H1 (cell line): ENCODE data around the gene AGR2. TPM values are rescaled to one million over a fixed set of nuclear protein-coding genes. Genes with fewer than 3 reads are reported as not detected.

Source experiments
- CTCF ChIA-PET: fragments of 300-600 bp; sonication (Branson Sonifier 250); formaldehyde crosslinking; loops from one replicate; lab custom pipeline; 2021; ENCODE audit not compliant: partially characterized antibody; lab: Charles Lee
- POLR2A ChIA-PET: fragments of 300-600 bp; sonication (Branson Sonifier 250); formaldehyde crosslinking; loops from one replicate; lab custom pipeline; 2021; ENCODE audit warnings: inconsistent platforms; ENCODE audit not compliant: partially characterized antibody; lab: Charles Lee
- DNase-seq, 2 experiments: peaks; one replicate each; pipeline versions ENCODE4 v3.0.0 to v3.0.0-alpha.2; 2010 to 2022; ENCODE audit warnings: low spot score in 2 of 2, low read depth in 1 of 2, mixed read lengths in 1 of 2
- FAIRE-seq: peaks from 2 replicates; lab custom pipeline; 2011; peaks lifted over from hg19 to GRCh38; lab: Jason Lieb, UNC
- H2AFZ ChIP-seq: 2 replicates; pipeline ENCODE4 v1.8.1; 2012; ENCODE audit warnings: low read length, inconsistent platforms
- H2AK5ac ChIP-seq: 2 replicates; pipeline ENCODE4 v1.6.1; 2013; ENCODE audit warnings: low read depth, low read length
- H2BK120ac ChIP-seq: replicated peaks from 2 replicates; pipeline ENCODE3; 2013; ENCODE audit warnings: low read depth, low read length, inconsistent platforms
- H2BK12ac ChIP-seq: 2 replicates; pipeline ENCODE4 v1.6.1; 2013; ENCODE audit warnings: low read depth, low read length
- H2BK15ac ChIP-seq: 2 replicates; pipeline ENCODE4 v1.6.1; 2013; ENCODE audit warnings: low read length
- H2BK20ac ChIP-seq: 2 replicates; pipeline ENCODE4 v1.6.1; 2013; ENCODE audit warnings: low read length
- H2BK5ac ChIP-seq: 2 replicates; pipeline ENCODE4 v1.6.1; 2013; ENCODE audit warnings: low read depth, low read length
- H3K14ac ChIP-seq: 2 replicates; pipeline ENCODE4 v1.6.1; 2013; ENCODE audit warnings: inconsistent platforms; ENCODE audit not compliant: insufficient read length
- H3K18ac ChIP-seq: 2 replicates; pipeline ENCODE4 v1.6.1; 2013; ENCODE audit warnings: low read length; ENCODE audit errors: extremely low read depth
- H3K23ac ChIP-seq: 2 replicates; pipeline ENCODE4 v1.6.1; 2013; ENCODE audit warnings: inconsistent platforms; ENCODE audit not compliant: insufficient read length
- H3K23me2 ChIP-seq: 2 replicates; pipeline ENCODE4 v1.6.1; 2013; ENCODE audit warnings: low read depth, low read length
- H3K27ac ChIP-seq: 2 replicates; pipeline ENCODE4 v1.6.1; 2011; ENCODE audit warnings: low read depth, low read length, inconsistent platforms
- H3K27me3 ChIP-seq, 4 experiments: replicated peaks in 1 of 4; 1 replicate in 1 of 4; 2 replicates in 3 of 4; pipeline versions ENCODE4 v1.6.1 to v1.8.1; 2011 to 2013; ENCODE audit warnings: low read length in 3 of 4, mild to moderate bottlenecking in 3 of 4, inconsistent platforms in 2 of 4, mixed read lengths in 2 of 4, moderate library complexity in 1 of 4; ENCODE audit not compliant: control insufficient read depth in 3 of 4, insufficient read depth in 3 of 4; ENCODE audit errors: extremely low read depth in 1 of 4
- H3K36me3 ChIP-seq, 4 experiments: 2 replicates each; pipeline versions ENCODE4 v1.6.1 to v1.8.1; 2011 to 2013; ENCODE audit warnings: mild to moderate bottlenecking in 4 of 4, low read length in 3 of 4, moderate library complexity in 2 of 4, control low read depth in 1 of 4, inconsistent platforms in 1 of 4; ENCODE audit not compliant: insufficient read depth in 4 of 4, control insufficient read depth in 2 of 4
- H3K4ac ChIP-seq: replicated peaks from 2 replicates; pipeline ENCODE3; 2013; ENCODE audit warnings: low read length, low read depth, mixed read lengths, inconsistent platforms; ENCODE audit not compliant: insufficient read length
- H3K4me1 ChIP-seq, 4 experiments: replicated peaks in 1 of 4; 1 replicate in 1 of 4; 2 replicates in 3 of 4; pipeline versions ENCODE4 v1.6.1 to v1.8.1; 2011 to 2013; ENCODE audit warnings: low read length in 3 of 4, inconsistent platforms in 2 of 4, mixed read lengths in 1 of 4; ENCODE audit not compliant: insufficient read depth in 4 of 4, control insufficient read depth in 3 of 4
- H3K4me2 ChIP-seq, 2 experiments: 2 replicates each; pipeline versions ENCODE4 v1.6.1 to v1.8.1; 2011 to 2013; ENCODE audit warnings: low read depth in 2 of 2, low read length in 2 of 2, control low read depth in 1 of 2, inconsistent platforms in 1 of 2, mild to moderate bottlenecking in 1 of 2; ENCODE audit not compliant: insufficient read depth in 1 of 2
- H3K4me3 ChIP-seq, 4 experiments: fragments of 200-600, 300-600 bp in 1 of 4; sonication (generic), shearing (Covaris generic), sonication (Bioruptor Twin) in 1 of 4; 2 replicates each; pipeline versions ENCODE4 v1.5.1 to v1.8.1; 2011 to 2016; ENCODE audit warnings: low read length in 4 of 4, low read depth in 3 of 4, control low read depth in 2 of 4, inconsistent platforms in 2 of 4, mild to moderate bottlenecking in 2 of 4, mixed read lengths in 1 of 4, moderate library complexity in 1 of 4; ENCODE audit not compliant: insufficient read depth in 2 of 4; ENCODE audit errors: extremely low read depth in 1 of 4
- H3K56ac ChIP-seq: replicated peaks from 2 replicates; pipeline ENCODE3; 2013; ENCODE audit warnings: low read depth, mild to moderate bottlenecking, mixed read lengths, low read length, inconsistent platforms; ENCODE audit not compliant: insufficient read length
- H3K79me1 ChIP-seq: 2 replicates; pipeline ENCODE4 v1.6.1; 2013; ENCODE audit warnings: low read depth, low read length, control low read depth
- H3K79me2 ChIP-seq, 2 experiments: 2 replicates each; pipeline versions ENCODE4 v1.6.1 to v1.8.1; 2012 to 2013; ENCODE audit warnings: low read length in 2 of 2, mild to moderate bottlenecking in 2 of 2, inconsistent platforms in 1 of 2; ENCODE audit not compliant: insufficient read depth in 2 of 2, control insufficient read depth in 1 of 2
- H3K9ac ChIP-seq, 4 experiments: replicated peaks in 1 of 4; 1 replicate in 1 of 4; 2 replicates in 3 of 4; pipeline versions ENCODE4 v1.6.1 to v1.8.1; 2011 to 2013; ENCODE audit warnings: low read depth in 3 of 4, low read length in 3 of 4, control low read depth in 2 of 4, mild to moderate bottlenecking in 2 of 4, moderate library complexity in 2 of 4, inconsistent platforms in 1 of 4; ENCODE audit errors: extremely low read depth in 1 of 4
- H3K9me3 ChIP-seq, 2 experiments: 2 replicates each; pipeline versions ENCODE4 v1.6.1 to v1.8.1; 2012 to 2013; ENCODE audit warnings: mild to moderate bottlenecking in 2 of 2, moderate library complexity in 2 of 2, control low read depth in 1 of 2, inconsistent platforms in 1 of 2, low read depth in 1 of 2, low read length in 1 of 2, mixed read lengths in 1 of 2; ENCODE audit not compliant: insufficient read depth in 2 of 2
- H4K20me1 ChIP-seq, 2 experiments: replicated peaks in 1 of 2; 2 replicates each; pipeline versions ENCODE3 to v1.8.1; 2011 to 2013; ENCODE audit warnings: inconsistent platforms in 2 of 2, low read length in 2 of 2, mild to moderate bottlenecking in 1 of 2; ENCODE audit not compliant: insufficient read depth in 2 of 2, control insufficient read depth in 1 of 2
- H4K5ac ChIP-seq: 2 replicates; pipeline ENCODE4 v1.6.1; 2013; ENCODE audit warnings: low read length, low read depth, mixed read lengths, inconsistent platforms; ENCODE audit not compliant: insufficient read length
- H4K8ac ChIP-seq: 2 replicates; pipeline ENCODE4 v1.8.0; 2013; ENCODE audit warnings: mild to moderate bottlenecking, moderate library complexity, low read length, inconsistent platforms; ENCODE audit not compliant: insufficient read depth; ENCODE audit errors: extremely low read depth
- H4K91ac ChIP-seq: replicated peaks from 2 replicates; pipeline ENCODE3; 2013; ENCODE audit warnings: low read length, mixed read lengths, inconsistent platforms; ENCODE audit not compliant: insufficient read length
- BRCA1 ChIP-seq: IDR thresholded peaks from 2 replicates; pipeline ENCODE4 v1.6.1; 2012; ENCODE audit warnings: low read depth, low read length, improper control_type of control experiment
- CBX8 ChIP-seq: fragments of 300-800, 300-1000 bp; sonication (generic); IDR thresholded peaks from 2 replicates; pipeline ENCODE4 v1.7.1; 2016; ENCODE audit warnings: low read depth, low read length, borderline replicate concordance
- CTBP2 ChIP-seq: IDR thresholded peaks from 2 replicates; pipeline ENCODE4 v1.7.0; 2011; ENCODE audit warnings: borderline replicate concordance, mild to moderate bottlenecking, moderate library complexity, mixed read lengths, low read length; ENCODE audit not compliant: insufficient read depth, insufficient read length
- CTCF ChIP-seq, 3 experiments: IDR thresholded peaks; 1 replicate in 2 of 3; 2 replicates in 1 of 3; pipeline versions ENCODE4 v1.5.1 to v1.6.1; 2011; ENCODE audit warnings: low read length in 3 of 3, mild to moderate bottlenecking in 3 of 3, inconsistent platforms in 2 of 3, low read depth in 1 of 3, moderate library complexity in 1 of 3; ENCODE audit not compliant: insufficient read depth in 1 of 3; ENCODE audit errors: control extremely low read depth in 1 of 3
- GTF2F1 ChIP-seq: IDR thresholded peaks from 2 replicates; pipeline ENCODE4 v1.6.1; 2012; ENCODE audit warnings: low read depth, low read length, improper control_type of control experiment, borderline replicate concordance
- SP4 ChIP-seq: IDR thresholded peaks from 2 replicates; pipeline ENCODE4 v1.6.1; 2012; ENCODE audit warnings: low read length, inconsistent platforms
- TAF1 ChIP-seq: IDR thresholded peaks from 2 replicates; pipeline ENCODE4 v1.6.1; 2011; ENCODE audit warnings: mild to moderate bottlenecking, low read depth, low read length
- TEAD4 ChIP-seq: IDR thresholded peaks from 2 replicates; pipeline ENCODE4 v1.6.1; 2012; ENCODE audit warnings: low read depth, low read length, inconsistent platforms, mixed read lengths
- USF2 ChIP-seq: IDR thresholded peaks from 2 replicates; pipeline ENCODE4 v1.6.1; 2011; ENCODE audit warnings: low read length, improper control_type of control experiment
- WGBS, 2 experiments: shearing (Covaris generic) in 1 of 2; methylation state at CpG; one replicate each; pipeline versions ENCODE4 v1.1.6 to v1.1.7; 2013 to 2015; ENCODE audit warnings: low lambda C conversion rate in 2 of 2, mixed read lengths in 2 of 2, inconsistent platforms in 1 of 2, low coverage in 1 of 2, missing lambda C conversion rate in 1 of 2; ENCODE audit not compliant: insufficient replicate concordance in 2 of 2, insufficient coverage in 1 of 2, insufficient read length in 1 of 2; ENCODE audit errors: extremely low coverage in 1 of 2, missing lambda C conversion rate in 1 of 2; 5-methylcytosine and 5-hydroxymethylcytosine counted together
- polyA plus RNA-seq, 7 experiments: library from polyadenylated mRNA; depleted of rRNA in 3 of 7; stranded (reverse) in 5 of 7; unstranded in 2 of 7; fragments of >200 nt in 5 of 7; fragments of 200-250 nt in 2 of 7; gene quantifications; 1 replicate in 5 of 7; 2 replicates in 1 of 7; 4 replicates in 1 of 7; pipeline versions ENCODE4 v1.2.1 to v1.2.3, GENCODE V29; 2011 to 2013; ENCODE audit warnings: missing spikeins in 2 of 7, mixed read lengths in 2 of 7
- total RNA-seq: library from RNA; stranded (reverse); fragmentation: NEBNext Ultra II Directional; extraction: Animal tissue kit (Norgen Biotek cat#: 25700); gene quantifications from 2 replicates; pipeline ENCODE4 v1.2.1, GENCODE V29; 2021

Gene AGR2
- total and polyA plus RNA-seq, 2 of the 8 experiments (the other 6 are each of a cell fraction or from before 2014, with no cell fraction given) = not detected

- no peak overlapping the region for H3K9ac ChIP-seq
- H3K27me3 ChIP-seq = no peaks in the 10 kb centered on the region
- H2AK5ac ChIP-seq = no peak overlapping the region
- H2BK20ac ChIP-seq = no peak overlapping the region
- no peak overlapping the region for H4K91ac ChIP-seq
- no peak overlapping the region for H2BK12ac ChIP-seq
- H2BK15ac ChIP-seq = no peak overlapping the region
- no peak overlapping the region for H3K27ac ChIP-seq
- ChIA-PET CTCF (interaction anchor here (0.5 to 1.4 kb wide), 4 partner anchors 17 to 81 kb away, joined by 3 to 4 read pairs (median 3); partner anchors contain the start of gene AGR2), POLR2A (no interaction called here)
- H3K4me2 ChIP-seq = no peak overlapping the region
- no peak overlapping the region for H2AFZ ChIP-seq
- no peak overlapping the region for H3K23ac ChIP-seq
- WGBS, 2 experiments = 83% methylated on average over 6 of the region's 6 CpGs; no CpG with 5 or more reads in 1 of the 2 experiments
- DNase-seq (no peak), FAIRE-seq (no peak)
- H3K23me2 ChIP-seq = no peaks in the 10 kb centered on the region
- no peaks in the 10 kb centered on the region for H3K79me2 ChIP-seq
- no peak overlapping the region for H3K14ac ChIP-seq
- H3K56ac ChIP-seq = no peak overlapping the region
- H4K8ac ChIP-seq = no peak overlapping the region
- H3K18ac ChIP-seq = no peak overlapping the region
- H2BK120ac ChIP-seq = no peak overlapping the region
- no peaks in the 10 kb centered on the region for H3K36me3 ChIP-seq
- no peak overlapping the region for H2BK5ac ChIP-seq
- H3K9me3 ChIP-seq = no peaks in the 10 kb centered on the region
- no peaks in the 10 kb centered on the region; a peak in 1 of 7 replicates for H3K4me1 ChIP-seq
- H4K5ac ChIP-seq = no peak overlapping the region
- TF ChIP-seq CBX8 (no peak), CTCF (IDR thresholded peaks at IDR 0.05; ENCODE audit: control extremely low read depth in 1 of 3, insufficient read depth in 1 of 3, low read depth in 1 of 3, low read length in 3 of 3) (no peak), SP4 (no peak), USF2 (no peak), TAF1 (no peak), GTF2F1 (no peak), BRCA1 (no peak), TEAD4 (no peak), CTBP2 (no peak)
- H3K79me1 ChIP-seq = no peaks in the 10 kb centered on the region
- no peaks in the 10 kb centered on the region for H4K20me1 ChIP-seq
- no peak overlapping the region for H3K4me3 ChIP-seq
- no peak overlapping the region for H3K4ac ChIP-seq
Observed at GRCh38 chr7:16847381-16847860, 42.6 kb upstream of the AGR2 start.
